Parathyroid adenoma (tissue), 2 donors: ENCODE measurements around the gene TMEM184C.

Experiments used
- H2AFZ ChIP-seq: fragments of 300-600 bp; sonication (generic); one replicate; pipeline ENCODE4 v1.7.0; 2017; ENCODE audit warnings: antibody characterized with exemption, mild to moderate bottlenecking
- H3K27ac ChIP-seq: fragments of 300-600 bp; sonication (generic); one replicate; pipeline ENCODE4 v1.7.0; 2017
- H3K27me3 ChIP-seq: fragments of 300-600 bp; sonication (generic); one replicate; pipeline ENCODE4 v1.7.0; 2017; ENCODE audit warnings: low read length; ENCODE audit not compliant: control insufficient read depth, insufficient read depth
- H3K36me3 ChIP-seq: fragments of 300-600 bp; sonication (generic); one replicate; pipeline ENCODE4 v1.7.0; 2017; ENCODE audit warnings: low read length; ENCODE audit not compliant: control insufficient read depth, insufficient read depth
- H3K4me1 ChIP-seq: fragments of 300-600 bp; sonication (generic); one replicate; pipeline ENCODE4 v1.7.0; 2017; ENCODE audit warnings: control low read depth
- H3K4me2 ChIP-seq: fragments of 300-600 bp; sonication (generic); one replicate; pipeline ENCODE4 v1.7.0; 2017; ENCODE audit warnings: low read length
- H3K4me3 ChIP-seq: fragments of 300-600 bp; sonication (generic); one replicate; pipeline ENCODE4 v1.7.0; 2017; ENCODE audit warnings: low read depth, low read length
- H3K79me2 ChIP-seq: fragments of 300-600 bp; sonication (generic); one replicate; pipeline ENCODE4 v1.7.0; 2017; ENCODE audit warnings: control low read depth
- H3K9ac ChIP-seq: fragments of 300-600 bp; sonication (generic); one replicate; pipeline ENCODE4 v1.7.0; 2017; ENCODE audit warnings: mild to moderate bottlenecking
- H3K9me3 ChIP-seq: fragments of 300-600 bp; sonication (generic); one replicate; pipeline ENCODE4 v1.7.0; 2017; ENCODE audit warnings: low read length; ENCODE audit not compliant: control insufficient read depth
- CTCF ChIP-seq: fragments of 300-600 bp; sonication (generic); IDR thresholded peaks from one replicate; pipeline ENCODE4 v1.7.0; 2017; ENCODE audit warnings: antibody characterized with exemption, mild to moderate bottlenecking
- donor health status: primary hyperparathyroidism.

The TMEM184C gene

DNA sequence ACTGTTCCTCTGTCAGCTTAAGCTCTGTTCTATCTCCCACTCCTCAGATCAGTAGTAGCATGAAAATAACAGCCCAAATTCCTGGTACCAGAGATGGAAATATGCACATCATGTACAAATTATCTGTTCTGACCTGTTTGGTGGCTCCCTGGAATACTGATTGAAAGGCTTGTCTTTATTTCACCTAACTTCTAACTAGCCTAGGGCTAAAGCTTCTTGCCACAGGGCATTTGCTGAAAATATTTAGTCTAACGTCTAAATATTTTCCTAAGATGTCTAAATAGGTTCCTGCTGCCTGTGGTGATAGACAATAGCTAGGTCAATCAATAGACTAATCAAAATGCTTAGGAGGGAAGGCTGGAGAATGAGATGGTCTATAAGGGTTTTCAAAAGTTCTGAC, 79.7 kb downstream of the TMEM184C start:
- Histone ChIP-seq H3K4me1 (no peaks in the 10 kb centered on the region), H3K27ac (no peak overlapping the region), H3K36me3 (no peaks in the 10 kb centered on the region), H3K79me2 (no peaks in the 10 kb centered on the region), H3K4me2 (no peak overlapping the region), H3K9me3 (no peaks in the 10 kb centered on the region), H3K4me3 (no peak overlapping the region), H2AFZ (no peak overlapping the region), H3K27me3 (no peaks in the 10 kb centered on the region), H3K9ac (no peak overlapping the region)
- TF ChIP-seq CTCF: no peak

DNA sequence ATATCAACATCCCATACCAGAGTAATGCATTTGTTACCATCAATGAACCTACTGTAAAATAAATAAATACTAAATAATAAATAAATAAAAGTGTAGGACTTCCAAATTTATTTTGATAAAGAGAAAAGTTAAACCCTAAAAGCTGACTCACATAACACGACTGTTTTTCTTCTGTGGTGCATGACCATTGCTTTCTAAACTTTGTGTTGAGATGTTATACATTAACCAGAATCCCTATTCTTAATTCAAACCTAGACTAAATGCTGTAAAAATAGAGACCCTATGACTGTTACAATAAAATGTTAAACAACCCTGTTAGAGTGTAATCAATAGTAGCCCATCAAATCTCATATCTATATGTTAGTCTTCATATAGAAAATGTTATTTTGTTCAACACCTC, 87.6 kb downstream of the TMEM184C start:
- H3K4me2 ChIP-seq: no peak overlapping the region
- no peaks in the 10 kb centered on the region for H3K36me3 ChIP-seq
- no peak overlapping the region for H3K4me3 ChIP-seq
- no peak overlapping the region for H3K9ac ChIP-seq
- H3K4me1 ChIP-seq: no peaks in the 10 kb centered on the region
- no peak for TF ChIP-seq CTCF
- no peaks in the 10 kb centered on the region for H3K79me2 ChIP-seq
- H3K27ac ChIP-seq: no peak overlapping the region
- H3K27me3 ChIP-seq: no peaks in the 10 kb centered on the region
- no peaks in the 10 kb centered on the region for H3K9me3 ChIP-seq
- no peak overlapping the region for H2AFZ ChIP-seq

GRCh38 chr4:147707892-147708672, 90.9 kb downstream of the TMEM184C start:
- H3K79me2 ChIP-seq: no peaks in the 10 kb centered on the region
- no peaks in the 10 kb centered on the region for H3K27me3 ChIP-seq
- no peak overlapping the region for H3K9ac ChIP-seq
- H3K27ac ChIP-seq: no peak overlapping the region
- peak overlapping the region; percentile 38 for H2AFZ ChIP-seq
- no peak overlapping the region for H3K4me2 ChIP-seq
- peak; percentile 72 for TF ChIP-seq CTCF
- no peaks in the 10 kb centered on the region for H3K9me3 ChIP-seq
- H3K36me3 ChIP-seq: no peaks in the 10 kb centered on the region
- no peaks in the 10 kb centered on the region for H3K4me1 ChIP-seq
- no peak overlapping the region for H3K4me3 ChIP-seq

- H3K79me2 ChIP-seq: no peaks in the 10 kb centered on the region
- H3K4me3 ChIP-seq: no peak overlapping the region
- H3K36me3 ChIP-seq: no peaks in the 10 kb centered on the region
- H3K27me3 ChIP-seq: no peaks in the 10 kb centered on the region
- no peak overlapping the region for H3K4me2 ChIP-seq
- H3K9me3 ChIP-seq: no peaks in the 10 kb centered on the region
- H3K27ac ChIP-seq: no peak overlapping the region
- H3K9ac ChIP-seq: no peak overlapping the region
- no peak for TF ChIP-seq CTCF
- no peak overlapping the region for H2AFZ ChIP-seq
- no peaks in the 10 kb centered on the region for H3K4me1 ChIP-seq
Measured at GRCh38 chr4:147709999-147710398, 92.8 kb downstream of the TMEM184C start.
